Measurements from ENCODE around the gene MBNL3. TPM values are rescaled to one million over a fixed set of nuclear protein-coding genes. Genes with fewer than 3 reads are reported as not detected.
"Not testable (repeated sequence)": the region's sequence is repeated elsewhere in the genome, so short reads cannot be mapped to it uniquely, and the experiment has no call there.

The MBNL3 gene
- total RNA-seq, 4 donors from 2014 or later: 13.7 to 59.9 (median 20.3) TPM

GRCh38 chrX:132333351-132333750 is 155.5 kb downstream of the MBNL3 start:
- DNase-seq (ENCODE audit: low spot score): no peak
- TF ChIP-seq CTCF (IDR thresholded peaks at IDR 0.05): no peak
- ATAC-seq (ENCODE audit: low FRiP score): no peak

GRCh38 chrX:132331532-132331931 is 157.3 kb downstream of the MBNL3 start:
- ATAC-seq (ENCODE audit: low FRiP score) (no peak), DNase-seq (ENCODE audit: low spot score) (no peak)
- no peak for TF ChIP-seq CTCF (IDR thresholded peaks at IDR 0.05)

GRCh38 chrX:132331000-132331399 is 157.8 kb downstream of the MBNL3 start:
- DNase-seq (ENCODE audit: low spot score) (no peak), ATAC-seq (ENCODE audit: low FRiP score) (no peak)
- TF ChIP-seq CTCF (IDR thresholded peaks at IDR 0.05): no peak

- DNase-seq (ENCODE audit: low spot score) (no peak), ATAC-seq (ENCODE audit: low FRiP score) (no peak)
- TF ChIP-seq CTCF (IDR thresholded peaks at IDR 0.05): no peak
Measured at GRCh38 chrX:132330156-132330729, 158.6 kb downstream of the MBNL3 start.

GRCh38 chrX:132326960-132327359 is 161.9 kb downstream of the MBNL3 start:
- ATAC-seq (ENCODE audit: low FRiP score); DNase-seq (ENCODE audit: low spot score): not testable (repeated sequence)
